Measurements from ENCODE around the gene LBX2. TPM values are rescaled to one million over a fixed set of nuclear protein-coding genes. Genes with fewer than 3 reads are reported as not detected.
"Not testable (repeated sequence)": the region's sequence is repeated elsewhere in the genome, so short reads cannot be mapped to it uniquely, and the experiment has no call there.

The LBX2 gene
- total and polyA plus RNA-seq, 2 donors (not counting 1 experiment from before 2014, with no cell fraction given) = 0.52 to 3.0 TPM

- Histone ChIP-seq H2AFZ (ENCODE audit: low read length) (peak overlapping the region; percentile 1), H3K27me3 (ENCODE audit: control insufficient read depth, insufficient read depth, low read length) (no peaks in the 10 kb centered on the region), H3K4me3 (replicated peaks in 1 of 4; ENCODE audit: control extremely low read depth in 1 of 4, insufficient read depth in 1 of 4, low read depth in 3 of 4, low read length in 4 of 4) (peak overlapping the region; percentile 42 to 89 (median 66)), H3K36me3 (ENCODE audit: control insufficient read depth, insufficient read depth, low read length) (peaks cover 10% of the 10 kb centered on the region), H3K9ac (ENCODE audit: insufficient read depth, low read length) (peak overlapping the region; percentile 76), H4K20me1 (ENCODE audit: control insufficient read depth, extremely low read depth, insufficient read depth, low read length) (no peaks in the 10 kb centered on the region), H3K4me2 (ENCODE audit: extremely low read depth, insufficient read depth, low read length) (peak overlapping the region; percentile 92), H3K9me3 (ENCODE audit: control insufficient read depth, insufficient read depth, low read depth, low read length) (no peaks in the 10 kb centered on the region), H3K27ac (ENCODE audit: insufficient read depth, low read length) (peak overlapping the region; percentile 71), H3K4me1 (ENCODE audit: control insufficient read depth, extremely low read depth, insufficient read depth, low read length) (peaks cover 2% of the 10 kb centered on the region), H3K79me2 (ENCODE audit: control insufficient read depth, insufficient read depth, low read length) (no peaks in the 10 kb centered on the region)
- no peak for DNase-seq (ENCODE audit: low read depth in 2 of 2)
- TF ChIP-seq CTCF (conservative IDR thresholded peaks at IDR 0.05 in 1 of 2, IDR thresholded peaks at IDR 0.05 in 1 of 2; ENCODE audit: low read depth in 1 of 2, low read length in 2 of 2) = no peak
Measured at GRCh38 chr2:74471332-74472065, 27.9 kb downstream of the LBX2 start.

- not testable (repeated sequence) for H3K27me3 ChIP-seq (ENCODE audit: control insufficient read depth, insufficient read depth, low read length); DNase-seq (ENCODE audit: low read depth in 2 of 2); H2AFZ ChIP-seq (ENCODE audit: low read length); H3K9me3 ChIP-seq (ENCODE audit: control insufficient read depth, insufficient read depth, low read depth, low read length); H4K20me1 ChIP-seq (ENCODE audit: control insufficient read depth, extremely low read depth, insufficient read depth, low read length); H3K27ac ChIP-seq (ENCODE audit: insufficient read depth, low read length); H3K9ac ChIP-seq (ENCODE audit: insufficient read depth, low read length); H3K4me2 ChIP-seq (ENCODE audit: extremely low read depth, insufficient read depth, low read length); H3K4me3 ChIP-seq (replicated peaks in 1 of 4; ENCODE audit: control extremely low read depth in 1 of 4, insufficient read depth in 1 of 4, low read depth in 3 of 4, low read length in 4 of 4); H3K4me1 ChIP-seq (ENCODE audit: control insufficient read depth, extremely low read depth, insufficient read depth, low read length); H3K79me2 ChIP-seq (ENCODE audit: control insufficient read depth, insufficient read depth, low read length)
- peaks cover 10% of the 10 kb centered on the region for H3K36me3 ChIP-seq (ENCODE audit: control insufficient read depth, insufficient read depth, low read length)
Measured at GRCh38 chr2:74470742-74471141, 28.7 kb downstream of the LBX2 start.

- peaks cover 15% of the 10 kb centered on the region for H3K36me3 ChIP-seq (ENCODE audit: control insufficient read depth, insufficient read depth, low read length)
- no peaks in the 10 kb centered on the region for H3K9me3 ChIP-seq (ENCODE audit: control insufficient read depth, insufficient read depth, low read depth, low read length)
- H3K4me1 ChIP-seq (ENCODE audit: control insufficient read depth, extremely low read depth, insufficient read depth, low read length) = peaks cover 4% of the 10 kb centered on the region
- no peaks in the 10 kb centered on the region for H4K20me1 ChIP-seq (ENCODE audit: control insufficient read depth, extremely low read depth, insufficient read depth, low read length)
- H3K4me3 ChIP-seq (replicated peaks in 1 of 4; ENCODE audit: control extremely low read depth in 1 of 4, insufficient read depth in 1 of 4, low read depth in 3 of 4, low read length in 4 of 4) = peak overlapping the region; percentile 70 to 90 (median 74)
- H3K27me3 ChIP-seq (ENCODE audit: control insufficient read depth, insufficient read depth, low read length) = no peaks in the 10 kb centered on the region
- peak overlapping the region; percentile 84 for H3K9ac ChIP-seq (ENCODE audit: insufficient read depth, low read length)
- H3K79me2 ChIP-seq (ENCODE audit: control insufficient read depth, insufficient read depth, low read length) = peaks cover 10% of the 10 kb centered on the region
- TF ChIP-seq EZH2 (IDR thresholded peaks at IDR 0.05; ENCODE audit: low read length, missing control alignments) = no peak
- TF ChIP-seq CTCF (conservative IDR thresholded peaks at IDR 0.05 in 1 of 2, IDR thresholded peaks at IDR 0.05 in 1 of 2; ENCODE audit: low read depth in 1 of 2, low read length in 2 of 2) = no peak
- no peak for DNase-seq (ENCODE audit: low read depth in 2 of 2)
- peak overlapping the region; percentile 82 for H3K4me2 ChIP-seq (ENCODE audit: extremely low read depth, insufficient read depth, low read length)
- no peak overlapping the region for H2AFZ ChIP-seq (ENCODE audit: low read length)
- peak overlapping the region; percentile 71 for H3K27ac ChIP-seq (ENCODE audit: insufficient read depth, low read length)
Measured at GRCh38 chr2:74464406-74464805, 35.0 kb downstream of the LBX2 start.
